ENCODE results near the gene CNTN1. TPM values are rescaled to one million over a fixed set of nuclear protein-coding genes. Genes with fewer than 3 reads are reported as not detected.

The CNTN1 gene
- polyA plus RNA-seq, 1 donor (not counting 4 experiments of a cell fraction or from before 2014, with no cell fraction given) = 19.0 TPM

DNA sequence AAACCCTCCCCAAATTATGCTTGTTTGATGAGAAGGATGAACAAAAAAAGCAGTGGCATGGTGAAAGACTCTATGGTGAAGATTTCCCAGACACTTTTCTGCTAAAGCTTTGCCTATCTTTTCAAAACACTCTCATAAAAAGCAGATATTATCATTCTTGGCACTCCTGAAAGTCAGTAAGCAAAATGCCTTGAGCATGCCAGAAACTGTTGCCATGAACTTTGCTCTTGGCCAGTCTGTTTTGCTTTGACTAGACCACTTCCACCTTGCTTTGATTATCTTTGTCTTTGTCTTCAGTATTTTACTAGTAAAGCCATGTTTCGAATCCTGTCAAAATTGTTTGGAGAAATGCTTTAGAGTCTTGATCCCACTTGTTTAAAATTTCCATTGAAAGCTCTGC, 110.4 kb downstream of the CNTN1 start:
- Histone ChIP-seq H3K27ac (ENCODE audit: control insufficient read depth, insufficient read depth, low read length) (no peak overlapping the region), H3K9me1 (ENCODE audit: control insufficient read depth, extremely low read depth, insufficient read depth, low read length) (no peaks in the 10 kb centered on the region), H3K79me2 (ENCODE audit: control insufficient read depth, insufficient read depth, low read length) (no peaks in the 10 kb centered on the region), H2AFZ (ENCODE audit: control insufficient read depth, low read length) (no peak overlapping the region), H3K36me3 (ENCODE audit: control insufficient read depth in 2 of 2, extremely low read depth in 1 of 2, insufficient read depth in 2 of 2, low read length in 2 of 2) (no peaks in the 10 kb centered on the region), H3K4me2 (ENCODE audit: control insufficient read depth, extremely low read depth, insufficient read depth, low read depth, low read length) (no peak overlapping the region), H3K9ac (ENCODE audit: control insufficient read depth, extremely low read depth, insufficient read depth, low read length) (no peak overlapping the region), H3K9me3 (ENCODE audit: control insufficient read depth, low read depth, low read length) (no peaks in the 10 kb centered on the region), H3K27me3 (ENCODE audit: control insufficient read depth, extremely low read depth, insufficient read depth, low read length) (no peaks in the 10 kb centered on the region), H3K4me1 (ENCODE audit: control insufficient read depth, extremely low read depth, insufficient read depth, low read length) (no peaks in the 10 kb centered on the region), H3K4me3 (ENCODE audit: control insufficient read depth in 2 of 3, extremely low read depth in 1 of 3, insufficient read depth in 2 of 3, low read depth in 1 of 3, low read length in 3 of 3) (no peak overlapping the region), H4K20me1 (ENCODE audit: control insufficient read depth, extremely low read depth, insufficient read depth, low read length) (no peaks in the 10 kb centered on the region)
- no peak for FAIRE-seq
- DNase-seq (ENCODE audit: low read depth, low spot score) = no peak
- no peak for TF ChIP-seq EZH2 (IDR thresholded peaks at IDR 0.05; ENCODE audit: low read length)
- TF ChIP-seq, protein P1, sequence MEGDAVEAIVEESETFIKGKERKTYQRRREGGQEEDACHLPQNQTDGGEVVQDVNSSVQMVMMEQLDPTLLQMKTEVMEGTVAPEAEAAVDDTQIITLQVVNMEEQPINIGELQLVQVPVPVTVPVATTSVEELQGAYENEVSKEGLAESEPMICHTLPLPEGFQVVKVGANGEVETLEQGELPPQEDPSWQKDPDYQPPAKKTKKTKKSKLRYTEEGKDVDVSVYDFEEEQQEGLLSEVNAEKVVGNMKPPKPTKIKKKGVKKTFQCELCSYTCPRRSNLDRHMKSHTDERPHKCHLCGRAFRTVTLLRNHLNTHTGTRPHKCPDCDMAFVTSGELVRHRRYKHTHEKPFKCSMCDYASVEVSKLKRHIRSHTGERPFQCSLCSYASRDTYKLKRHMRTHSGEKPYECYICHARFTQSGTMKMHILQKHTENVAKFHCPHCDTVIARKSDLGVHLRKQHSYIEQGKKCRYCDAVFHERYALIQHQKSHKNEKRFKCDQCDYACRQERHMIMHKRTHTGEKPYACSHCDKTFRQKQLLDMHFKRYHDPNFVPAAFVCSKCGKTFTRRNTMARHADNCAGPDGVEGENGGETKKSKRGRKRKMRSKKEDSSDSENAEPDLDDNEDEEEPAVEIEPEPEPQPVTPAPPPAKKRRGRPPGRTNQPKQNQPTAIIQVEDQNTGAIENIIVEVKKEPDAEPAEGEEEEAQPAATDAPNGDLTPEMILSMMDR (optimal IDR thresholded peaks at IDR 0.05 in 1 of 3, IDR thresholded peaks at IDR 0.05 in 1 of 3, conservative IDR thresholded peaks at IDR 0.05 in 1 of 3; ENCODE audit: extremely low read depth in 1 of 3, insufficient read depth in 2 of 3, low read length in 3 of 3) = no peak
- dilution Hi-C loops (cut with MboI; ENCODE audit: extremely low pct_ligation_motif_present, low sequenced_read_pairs) = no loop called here

- Histone ChIP-seq H3K36me3 (ENCODE audit: control insufficient read depth in 2 of 2, extremely low read depth in 1 of 2, insufficient read depth in 2 of 2, low read length in 2 of 2) (no peaks in the 10 kb centered on the region), H2AFZ (ENCODE audit: control insufficient read depth, low read length) (peak overlapping the region; percentile 11), H3K4me3 (ENCODE audit: control insufficient read depth in 2 of 3, extremely low read depth in 1 of 3, insufficient read depth in 2 of 3, low read depth in 1 of 3, low read length in 3 of 3) (no peak overlapping the region), H3K79me2 (ENCODE audit: control insufficient read depth, insufficient read depth, low read length) (no peaks in the 10 kb centered on the region), H3K9ac (ENCODE audit: control insufficient read depth, extremely low read depth, insufficient read depth, low read length) (no peak overlapping the region), H3K9me3 (ENCODE audit: control insufficient read depth, low read depth, low read length) (no peaks in the 10 kb centered on the region), H3K4me2 (ENCODE audit: control insufficient read depth, extremely low read depth, insufficient read depth, low read depth, low read length) (peak overlapping the region; percentile 69), H3K27me3 (ENCODE audit: control insufficient read depth, extremely low read depth, insufficient read depth, low read length) (no peaks in the 10 kb centered on the region), H3K27ac (ENCODE audit: control insufficient read depth, insufficient read depth, low read length) (no peak overlapping the region), H3K9me1 (ENCODE audit: control insufficient read depth, extremely low read depth, insufficient read depth, low read length) (no peaks in the 10 kb centered on the region), H4K20me1 (ENCODE audit: control insufficient read depth, extremely low read depth, insufficient read depth, low read length) (no peaks in the 10 kb centered on the region), H3K4me1 (ENCODE audit: control insufficient read depth, extremely low read depth, insufficient read depth, low read length) (peaks cover 9% of the 10 kb centered on the region)
- dilution Hi-C loops (cut with MboI; ENCODE audit: extremely low pct_ligation_motif_present, low sequenced_read_pairs) = no loop called here
- no peak for TF ChIP-seq EZH2 (IDR thresholded peaks at IDR 0.05; ENCODE audit: low read length)
- TF ChIP-seq, protein P1 (optimal IDR thresholded peaks at IDR 0.05 in 1 of 3, IDR thresholded peaks at IDR 0.05 in 1 of 3, conservative IDR thresholded peaks at IDR 0.05 in 1 of 3; ENCODE audit: extremely low read depth in 1 of 3, insufficient read depth in 2 of 3, low read length in 3 of 3) = no peak
- DNase-seq (ENCODE audit: low read depth, low spot score) (peak; percentile 11), FAIRE-seq (no peak)
Measured at GRCh38 chr12:40819436-40820108, 127.3 kb downstream of the CNTN1 start.

Data from keratinocyte (primary cell).